ENCODE results near the gene GAR1.
"Not testable (repeated sequence)": the region's sequence is repeated elsewhere in the genome, so short reads cannot be mapped to it uniquely, and the experiment has no call there.

The GAR1 gene

DNA sequence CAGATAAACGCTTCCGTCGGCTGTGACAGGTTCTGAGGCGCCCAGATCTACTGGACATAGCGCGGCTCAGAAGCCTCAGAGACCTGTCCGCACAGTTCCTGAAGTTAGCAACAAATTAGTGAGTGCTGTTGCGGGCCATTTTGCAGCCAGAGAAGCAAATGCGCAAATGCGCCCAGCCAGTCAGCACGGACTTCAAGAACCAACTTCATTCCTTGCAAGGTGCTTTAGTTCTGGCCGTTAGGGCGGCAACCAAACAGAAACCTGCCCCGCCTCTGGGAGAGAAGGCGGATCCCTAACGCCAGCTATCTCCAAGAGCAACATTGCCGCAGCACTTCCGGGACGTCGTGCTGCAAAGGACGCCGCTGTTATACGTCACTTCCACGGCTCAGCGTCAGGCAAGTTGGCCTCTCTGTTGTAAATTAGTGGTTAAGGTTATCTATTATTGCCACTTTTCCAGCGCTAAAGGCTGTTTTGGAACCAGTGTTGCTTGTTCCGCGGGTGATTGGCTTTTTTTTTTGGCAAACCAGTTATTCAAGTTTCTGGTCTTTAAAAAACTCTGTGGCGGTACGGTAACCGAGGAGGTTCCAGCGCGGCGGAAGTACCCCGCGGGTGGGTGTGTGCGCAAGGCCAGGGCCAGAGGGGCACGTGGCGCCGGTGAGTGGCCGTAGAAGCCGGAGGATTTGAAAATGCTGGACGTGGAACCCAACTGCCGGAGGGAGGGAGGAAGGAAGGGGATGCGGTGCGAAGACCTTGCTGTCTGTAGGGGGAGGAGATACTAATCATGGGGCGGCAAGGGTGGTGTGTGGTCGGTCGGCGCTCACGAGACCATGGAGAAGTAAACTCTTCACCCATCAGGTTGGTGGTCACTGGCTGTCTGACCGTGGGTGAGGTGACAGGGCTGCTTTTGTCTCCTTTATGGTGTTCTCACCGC is at the start of gene GAR1:
Gene GAR1 (plus strand): TSS at position 612 of the 931 bp plus-strand sequence. CDS start 403 bp downstream, outside the sequence.
- peak; percentile 48 for DNase-seq

DNA sequence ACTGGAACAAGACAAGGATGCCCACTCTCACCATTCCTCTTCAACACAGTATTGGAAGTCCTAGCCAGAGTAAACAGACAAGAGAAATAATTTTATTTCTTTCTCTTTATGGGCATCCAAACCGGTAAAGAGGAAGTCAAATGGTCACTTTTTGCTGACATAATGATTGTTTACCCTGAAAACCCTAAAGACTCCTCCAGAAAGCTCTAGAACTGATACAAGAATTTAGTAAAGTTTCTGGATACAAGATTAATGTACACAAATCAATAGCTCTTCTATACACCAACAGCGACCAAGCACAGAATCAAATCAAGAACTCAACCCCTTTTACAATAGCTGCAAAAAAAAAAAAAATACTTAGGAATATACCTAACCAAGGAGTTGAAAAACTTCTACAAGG is 33.5 kb upstream of the GAR1 start:
- DNase-seq, result not testable (repeated sequence)

DNA sequence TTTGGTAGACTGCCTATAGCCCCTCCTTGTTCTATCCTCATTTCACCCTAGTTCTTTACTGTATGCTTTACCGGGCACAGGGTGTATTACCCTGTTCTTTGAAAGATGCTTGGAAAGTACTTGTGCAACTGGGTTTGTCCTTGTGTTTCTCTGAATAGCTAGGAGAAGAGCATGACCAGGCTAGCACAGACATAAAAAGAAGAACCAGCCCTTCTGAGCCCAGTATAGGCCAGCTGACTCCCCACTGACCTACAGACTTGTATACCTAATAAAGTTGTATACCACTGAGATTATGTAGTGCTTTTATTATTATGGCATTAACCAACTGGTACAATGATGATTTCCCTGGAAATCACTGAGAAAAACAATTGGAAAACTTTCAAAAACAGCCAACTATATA is 28.7 kb upstream of the GAR1 start:
- no peak for DNase-seq

DNA sequence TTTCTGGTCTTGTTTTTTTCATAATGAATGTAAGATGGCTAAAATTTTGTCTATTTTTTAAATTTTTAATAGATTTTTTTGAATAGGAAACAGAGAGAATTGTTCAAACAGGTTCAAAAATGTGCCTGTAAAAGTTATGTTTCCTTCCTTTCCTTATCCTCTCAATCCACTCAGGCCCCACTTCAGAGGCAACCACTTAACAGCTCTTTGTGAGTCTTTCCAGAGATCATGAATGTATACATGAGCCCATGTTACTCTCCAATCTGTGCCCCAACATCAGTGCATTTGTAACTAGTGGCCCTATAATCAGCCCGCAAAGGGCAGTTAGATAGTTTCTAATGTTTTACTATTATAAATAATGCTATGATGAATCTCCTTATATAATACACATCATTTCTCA is 27.8 kb upstream of the GAR1 start:
- no peak for DNase-seq

DNA sequence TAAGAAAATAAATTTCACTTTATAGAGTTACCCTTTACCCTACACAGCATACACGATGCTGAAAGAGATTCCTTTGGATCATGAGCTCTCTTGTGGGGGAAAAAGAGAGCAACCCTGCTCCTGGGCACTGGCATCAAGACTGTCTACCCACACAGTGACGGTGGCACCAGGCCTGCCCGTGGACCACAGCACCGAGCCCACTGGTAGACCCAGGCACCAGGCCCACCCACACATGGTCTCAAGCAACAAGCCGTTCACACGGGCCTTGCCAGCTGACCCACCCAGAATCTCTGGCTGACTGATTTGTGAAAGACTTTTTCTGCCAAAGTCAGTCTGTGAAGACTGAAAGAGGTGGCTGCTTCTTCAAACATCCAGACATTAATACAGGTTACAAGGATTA is 20.5 kb upstream of the GAR1 start:
- DNase-seq, result no peak

DNA sequence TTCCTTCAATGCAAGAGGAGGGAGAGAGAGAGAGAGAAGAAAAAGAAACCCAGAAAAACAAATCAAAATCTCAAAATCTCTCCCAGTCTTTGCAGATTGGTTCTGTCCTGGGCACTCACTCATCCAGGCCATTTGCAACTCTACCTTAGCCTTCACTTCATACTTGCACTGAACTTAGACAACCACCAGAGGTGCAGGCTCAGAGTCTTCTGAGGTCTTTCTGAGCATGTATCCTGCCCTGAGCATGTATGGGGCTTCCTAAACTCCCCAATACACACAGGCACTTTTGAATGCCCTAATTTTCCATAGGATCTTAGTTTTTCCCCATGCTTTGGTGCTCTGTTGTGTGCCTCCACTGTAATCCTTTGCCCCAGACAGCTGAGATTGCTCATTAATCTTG is 16.7 kb upstream of the GAR1 start:
- no peak for DNase-seq

DNA sequence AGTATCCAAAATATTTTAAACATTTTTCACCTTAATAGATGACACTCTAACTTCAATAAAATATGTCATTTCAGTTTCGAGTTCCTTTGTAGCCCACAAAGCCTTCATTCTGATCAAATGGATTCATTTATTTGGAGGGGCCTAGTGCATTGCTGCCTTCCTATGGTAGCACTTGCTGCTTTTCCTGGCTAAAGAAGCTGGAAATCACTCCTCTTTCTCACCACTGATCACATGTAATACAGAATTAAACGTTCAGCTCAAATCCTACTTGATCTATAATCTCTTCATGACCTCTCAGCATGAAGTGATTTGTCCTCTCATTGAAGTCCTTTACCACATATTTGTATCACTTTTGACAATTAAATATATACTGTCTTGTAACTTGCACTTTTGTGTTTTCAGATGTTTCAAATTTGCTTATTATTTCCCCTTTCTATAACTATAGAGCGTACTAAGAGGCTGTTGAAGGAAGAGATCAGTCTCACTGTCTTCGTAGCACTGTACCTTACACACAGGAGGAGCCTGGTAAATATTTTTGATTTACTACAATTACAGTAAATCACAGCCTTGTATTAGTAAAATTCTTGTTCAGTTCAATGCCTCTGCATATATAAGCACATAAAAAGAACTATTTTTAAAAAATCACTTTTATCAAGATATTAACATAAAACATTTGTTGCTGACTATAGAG is 14.3 kb upstream of the GAR1 start:
- DNase-seq, result no peak

DNA sequence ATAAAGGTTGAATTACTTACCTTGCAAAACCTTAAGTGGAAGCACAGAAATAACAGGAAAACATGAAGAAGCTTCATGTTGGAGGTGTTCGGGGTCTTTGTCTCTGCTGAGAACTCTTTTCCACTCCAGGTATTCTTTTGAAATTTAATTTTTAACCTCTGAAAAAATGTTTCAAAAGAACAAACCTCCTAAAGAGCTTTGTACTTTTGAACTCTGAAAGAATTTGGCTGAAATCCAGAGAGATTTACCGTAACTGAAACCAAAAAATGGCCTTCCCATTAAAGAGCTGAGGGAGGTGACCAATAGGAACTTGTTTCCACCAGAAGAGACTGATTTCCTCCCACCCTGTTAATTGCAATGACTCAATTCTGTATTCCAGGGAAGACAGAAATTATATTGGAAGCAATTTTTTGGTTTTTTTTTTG is 13.7 kb upstream of the GAR1 start, which contains the start of gene CFI:
Gene CFI (minus strand): TSS at position 105 of the 425 bp plus-strand sequence. CDS start 28 bp downstream, at position 77.
- no peak for DNase-seq

DNA sequence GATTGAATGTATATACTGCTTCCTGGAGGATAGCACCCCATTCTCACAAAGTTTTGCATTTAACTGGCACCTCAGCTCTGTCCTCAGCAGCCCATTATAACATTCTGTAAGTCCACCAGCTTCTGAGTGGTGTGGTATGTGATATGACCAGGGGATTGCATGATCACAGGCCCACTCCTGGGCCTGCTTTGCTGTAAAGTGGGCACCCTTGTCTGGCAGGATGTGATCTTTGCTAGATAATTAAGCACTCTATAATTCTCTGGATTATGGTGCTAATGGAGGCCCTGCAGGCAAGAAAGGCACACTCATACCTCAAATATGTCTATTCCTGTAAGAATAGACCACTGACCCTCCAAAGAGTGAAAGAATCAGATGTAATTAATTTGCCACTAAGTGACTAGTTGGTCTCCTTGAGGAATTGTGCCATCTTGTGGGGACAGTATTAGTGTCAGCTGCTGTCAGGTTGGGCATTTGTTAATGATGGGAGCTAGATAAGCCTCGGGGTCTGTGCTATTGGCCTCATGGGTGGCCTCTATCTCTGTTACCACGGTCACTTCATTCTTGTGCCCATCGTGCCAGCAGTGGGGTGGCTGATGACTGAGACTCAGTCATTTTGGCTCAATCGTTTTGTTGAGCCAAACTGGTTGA is 11.5 kb upstream of the GAR1 start:
- no peak for DNase-seq

DNA sequence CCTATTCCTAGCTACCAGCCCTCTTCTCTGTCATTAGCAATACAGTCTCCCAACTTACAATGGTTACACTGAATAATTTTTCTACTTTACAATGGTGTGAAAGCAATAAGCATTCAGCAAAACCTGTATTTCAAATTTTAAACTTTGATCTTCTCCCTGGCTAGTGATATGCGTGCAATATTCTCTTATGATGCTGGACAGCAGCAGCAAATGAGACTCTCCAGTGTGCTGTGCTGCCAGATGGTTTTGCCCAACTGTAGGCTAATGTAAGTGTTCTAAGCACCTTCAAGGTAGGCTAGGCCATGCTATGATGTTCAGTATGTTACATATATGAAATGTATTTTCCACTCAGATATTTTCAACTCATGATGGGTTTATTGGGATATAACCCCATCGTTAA is 5.9 kb upstream of the GAR1 start:
- DNase-seq, result no peak

DNA sequence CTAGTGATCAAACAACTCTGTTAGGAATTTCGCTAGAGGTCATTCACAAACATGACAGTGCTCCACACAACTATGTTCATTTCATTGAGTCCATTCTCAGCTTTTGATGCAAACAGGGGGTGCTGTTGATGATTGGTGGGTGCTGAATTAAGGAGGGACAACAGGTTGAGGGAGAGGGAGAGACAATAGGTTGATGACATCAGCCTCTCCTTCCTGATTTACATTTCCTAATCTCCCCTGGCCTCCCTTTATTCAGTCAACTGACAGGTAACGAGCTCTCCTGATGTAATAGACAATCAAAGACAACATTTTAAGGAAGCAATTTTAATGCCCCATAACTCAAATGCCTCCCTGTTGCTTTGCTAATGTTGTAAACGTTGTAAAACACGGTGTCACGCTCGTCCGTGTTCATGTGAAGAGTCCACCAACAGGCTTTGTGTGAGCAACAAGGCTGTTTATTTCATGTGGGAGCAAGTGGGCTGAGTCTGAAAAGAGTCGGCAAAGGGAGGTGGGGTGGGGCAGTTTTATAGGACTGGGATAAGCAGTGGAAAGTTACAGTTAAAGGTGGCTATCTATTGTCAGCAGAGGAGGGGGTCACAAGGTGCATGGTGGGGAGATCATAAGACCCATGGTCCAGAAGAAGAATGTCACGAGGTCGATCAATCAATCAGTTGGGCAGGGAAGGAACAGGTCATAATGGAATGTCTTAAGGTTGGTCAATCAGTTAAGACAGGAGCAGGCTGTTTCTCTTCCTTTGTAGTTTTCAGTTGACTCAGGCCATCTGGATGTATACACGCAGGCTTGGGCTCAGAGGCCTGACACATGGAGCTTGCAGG is 4.8 kb upstream of the GAR1 start:
- no peak for DNase-seq

DNA sequence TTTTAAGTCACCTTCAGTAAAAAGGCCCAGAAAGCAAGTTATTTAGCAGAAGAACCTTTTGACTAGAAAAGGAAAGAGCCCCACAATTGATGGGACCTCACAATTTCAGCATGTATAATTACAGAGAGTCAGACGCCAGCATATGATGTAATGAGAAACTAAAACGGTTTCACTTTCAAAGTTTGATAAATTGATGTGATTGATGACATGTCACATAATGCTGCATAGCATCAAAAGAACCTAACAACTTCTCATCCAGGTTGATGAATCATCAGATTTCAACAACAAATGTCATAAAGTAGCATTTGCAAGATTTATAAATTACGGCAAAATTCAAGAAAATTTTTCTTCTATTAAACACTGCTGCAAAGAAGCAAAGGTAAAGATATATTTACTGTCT is 3.9 kb upstream of the GAR1 start:
- DNase-seq, result no peak

DNA sequence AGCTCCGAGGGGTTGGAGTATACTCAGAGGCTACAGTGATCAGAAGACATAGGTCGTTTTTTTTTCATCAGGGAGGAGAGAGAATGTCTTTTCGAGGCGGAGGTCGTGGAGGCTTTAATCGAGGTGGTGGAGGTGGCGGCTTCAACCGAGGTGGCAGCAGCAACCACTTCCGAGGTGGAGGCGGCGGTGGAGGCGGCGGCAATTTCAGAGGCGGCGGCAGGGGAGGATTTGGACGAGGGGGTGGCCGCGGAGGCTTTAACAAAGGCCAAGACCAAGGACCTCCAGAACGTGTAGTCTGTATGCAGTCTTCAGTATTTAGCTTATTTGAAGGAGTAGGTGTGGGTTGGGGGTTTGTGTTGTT is 500 bp downstream of the GAR1 start:
- no peak for DNase-seq

DNA sequence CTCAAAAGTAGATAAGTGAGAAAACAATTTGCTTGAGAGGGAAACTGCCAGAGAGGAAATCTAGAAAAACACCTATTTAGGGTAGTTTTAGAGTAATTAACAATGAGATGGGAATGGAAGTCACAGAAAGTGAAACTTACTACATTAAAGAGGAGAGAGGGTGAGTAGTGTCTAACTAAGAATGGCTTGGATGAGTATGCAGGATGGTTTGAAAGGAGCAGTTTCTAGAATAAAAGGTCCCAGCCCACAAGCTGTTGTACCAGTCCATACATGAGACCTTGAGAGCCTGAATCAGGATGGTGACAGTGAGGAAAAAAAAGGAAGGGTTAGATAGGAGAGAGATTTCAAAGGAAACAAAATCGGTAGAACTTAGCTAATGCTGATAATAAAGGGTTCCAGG is 1.3 kb downstream of the GAR1 start:
- no peak for DNase-seq

DNA sequence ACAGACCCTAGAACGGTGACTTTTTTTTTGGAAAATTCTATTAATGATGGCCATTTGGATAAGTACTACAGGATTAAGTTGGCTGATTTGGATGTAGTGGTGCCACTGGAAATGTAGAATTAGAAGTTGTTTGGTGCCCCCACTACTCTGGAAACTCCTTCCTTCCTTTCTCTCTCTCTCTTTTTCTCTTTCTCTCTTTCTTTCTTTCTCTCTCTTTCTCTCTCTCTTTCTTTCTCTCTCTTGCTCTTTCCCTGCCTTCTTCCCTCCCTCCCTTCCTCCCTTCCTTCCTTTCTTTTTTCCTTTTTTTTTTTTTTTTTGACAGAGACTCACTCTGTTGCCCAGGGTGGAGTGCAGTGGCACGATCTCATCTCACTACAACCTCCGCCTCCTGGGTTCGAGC is 2.7 kb downstream of the GAR1 start:
- DNase-seq, result no peak

DNA sequence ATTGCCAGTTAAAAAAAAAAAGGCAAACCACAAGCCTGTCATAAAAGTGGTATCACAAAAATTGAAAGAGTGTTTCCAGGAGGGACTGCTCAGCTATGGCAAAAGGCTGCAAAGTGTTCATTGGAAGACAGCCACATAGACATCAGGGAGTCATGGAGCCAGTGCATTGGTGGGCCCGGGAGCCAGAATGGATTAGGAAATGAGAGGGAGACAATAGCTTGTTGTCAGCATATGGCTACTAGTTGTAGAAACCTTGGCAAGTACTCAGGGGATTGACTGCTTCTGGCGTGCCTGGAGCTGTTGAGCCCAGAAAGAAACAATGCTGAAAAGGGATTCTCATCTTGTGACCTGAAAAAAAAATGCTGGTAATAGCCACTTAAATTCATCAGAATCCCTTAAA is 5.0 kb downstream of the GAR1 start:
- no peak for DNase-seq

DNA sequence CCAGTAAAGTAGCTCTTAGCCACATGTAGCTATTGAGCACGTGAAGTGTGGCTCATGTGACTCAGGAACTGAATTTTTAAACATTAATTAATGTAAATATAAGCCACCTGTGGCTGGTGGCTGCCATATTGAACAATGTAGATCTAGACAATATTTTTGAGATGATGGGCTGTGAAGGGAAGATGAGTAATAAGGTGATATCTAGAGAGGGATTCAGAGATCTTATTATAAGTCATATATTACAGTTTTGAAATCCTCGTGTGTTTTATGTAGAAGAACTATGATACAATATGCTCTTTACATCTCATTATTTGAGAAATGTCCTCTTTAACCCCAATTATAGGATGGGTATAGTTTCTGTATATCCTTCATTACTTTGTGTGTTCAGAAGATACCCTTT is 5.6 kb downstream of the GAR1 start:
- no peak for DNase-seq

DNA sequence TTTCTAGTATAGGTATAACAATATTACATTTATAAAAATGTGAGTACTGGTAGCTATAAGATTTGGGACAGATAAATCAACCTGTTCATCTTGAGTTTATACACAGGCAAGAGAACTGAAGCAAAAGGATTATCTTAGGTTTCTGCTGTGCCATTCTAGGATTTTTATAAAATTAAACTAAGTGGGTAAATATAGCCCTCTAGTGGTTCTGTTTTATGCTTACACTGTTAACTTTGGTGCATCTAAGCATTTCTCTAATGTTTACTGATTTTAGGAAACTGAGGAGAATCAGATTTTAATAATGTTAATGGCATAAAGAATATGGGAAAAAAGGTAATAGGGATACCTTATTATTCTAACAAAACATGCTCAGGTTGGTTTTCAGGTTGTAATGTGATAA is 11.2 kb downstream of the GAR1 start:
- no peak for DNase-seq

DNA sequence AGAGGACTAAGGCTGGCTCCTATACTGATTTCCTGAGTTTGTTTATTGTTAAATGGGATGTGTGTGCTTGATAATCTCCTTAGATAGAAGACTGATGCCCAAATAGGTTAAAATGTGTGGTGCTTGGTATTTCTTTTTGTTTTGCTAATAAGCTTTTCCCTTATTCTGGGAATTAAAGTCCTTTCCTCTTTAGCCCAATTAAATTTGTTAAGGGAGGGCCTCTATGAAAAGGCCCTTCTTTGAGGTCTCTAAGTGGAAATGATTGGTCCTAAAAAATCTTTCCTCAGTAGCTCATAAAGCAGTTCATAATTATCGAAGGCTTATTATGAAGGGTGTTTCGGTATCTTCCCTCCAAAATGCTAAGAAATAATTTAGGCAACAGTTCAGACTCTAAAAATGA is 12.1 kb downstream of the GAR1 start, which contains the start of gene RRH:
Gene RRH (plus strand): TSS at position 301 of the 400 bp plus-strand sequence. CDS start 56 bp downstream, at position 357.
- DNase-seq, result no peak

DNA sequence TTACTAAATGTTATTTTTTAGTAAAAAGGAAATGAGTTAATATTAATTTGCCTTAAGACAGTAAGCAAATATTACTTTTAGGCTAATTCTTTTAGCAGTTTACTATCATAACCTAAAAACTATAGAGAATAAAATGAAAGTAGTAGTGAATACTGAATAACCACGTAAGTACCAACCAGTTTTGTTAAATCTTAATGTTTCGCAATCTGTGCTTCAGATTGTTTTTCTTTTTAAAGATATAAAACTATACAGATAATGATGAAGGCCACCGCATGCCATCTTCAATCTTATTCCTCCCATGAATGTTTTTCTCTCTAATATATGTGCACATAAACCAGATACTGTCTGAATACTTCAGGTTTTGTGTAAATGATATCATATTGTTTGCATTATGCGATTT is 18.2 kb downstream of the GAR1 start:
- no peak for DNase-seq

DNA sequence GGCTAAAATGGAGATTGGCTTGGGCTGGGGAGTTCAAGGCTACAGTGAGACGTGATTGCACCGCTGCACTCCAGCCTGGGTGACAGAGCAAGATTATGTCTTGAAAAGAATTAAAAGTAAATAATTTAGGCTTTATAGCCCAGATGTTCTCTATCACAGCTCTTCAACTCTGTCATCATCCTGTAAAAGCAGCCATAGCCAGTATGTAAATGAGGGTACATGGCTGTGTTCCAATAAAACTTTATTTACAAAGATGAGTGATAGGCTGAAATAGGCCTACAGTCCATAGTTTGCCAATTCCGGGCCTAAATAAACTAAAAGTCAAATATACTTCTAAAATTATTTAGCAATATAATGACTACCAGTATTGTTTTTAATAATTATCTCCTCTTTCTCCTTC is 21.4 kb downstream of the GAR1 start:
- DNase-seq, result no peak

DNA sequence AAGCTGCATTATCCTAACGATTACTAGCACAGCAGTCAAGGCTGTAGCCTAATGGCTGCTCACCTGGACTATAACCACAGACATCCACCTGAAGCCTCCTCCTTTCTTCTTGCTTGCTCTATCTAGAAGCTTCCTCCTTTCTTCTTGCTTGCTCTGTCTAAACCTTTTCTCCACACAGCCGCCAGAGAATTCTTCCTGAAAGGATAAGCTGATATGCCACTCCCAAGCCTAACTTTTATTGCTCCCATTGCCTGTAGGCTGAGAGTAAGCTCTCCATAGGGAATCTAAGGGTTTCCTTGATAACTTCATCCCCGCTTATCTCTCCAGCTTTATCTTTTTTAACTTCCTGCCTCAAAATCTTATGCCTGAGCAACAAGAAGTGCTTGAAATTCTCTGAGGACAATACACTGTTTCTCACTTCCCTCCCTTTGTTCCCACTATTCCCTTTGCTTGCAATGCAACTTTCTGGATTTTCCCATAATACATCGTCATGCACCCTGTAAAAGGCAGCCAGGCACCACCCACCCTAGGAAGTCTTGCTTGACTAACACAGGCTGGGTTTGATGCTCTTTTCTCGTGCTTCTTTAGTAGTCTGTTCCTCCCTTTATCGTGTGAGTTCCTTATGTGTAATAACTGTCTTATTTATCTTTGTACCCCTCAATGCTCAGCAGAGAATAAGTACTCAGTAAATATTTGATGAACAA is 31.0 kb downstream of the GAR1 start:
- no peak for DNase-seq

Data from NCI-H1694 (cell line).